ENCODE results near the gene GPR143.

- no peak for TF ChIP-seq CTCF (IDR thresholded peaks at IDR 0.05)
- TF ChIP-seq POLR2A (IDR thresholded peaks at IDR 0.05), result no peak
Measured at GRCh38 chrX:9802737-9803136, 37.1 kb upstream of the GPR143 start.
